Natural killer cell (primary cell): Measurements from ENCODE around the gene SYNDIG1. TPM values are rescaled to one million over a fixed set of nuclear protein-coding genes. Genes with fewer than 3 reads are reported as not detected.

Experiments
- ATAC-seq, 3 donors: fragments of 150-1000 bp in 2 of 3; fragments of 200-7000 bp in 1 of 3; cut with Tn5 transposase; 1 replicate in 1 of 3; 2 replicates in 2 of 3; pipeline ENCODE4 v1.10.0; 2021; ENCODE audit warnings: mild to moderate bottlenecking in 2 of 3, moderate library complexity in 2 of 3
- DNase-seq, 2 donors: peaks; one replicate each; pipeline versions ENCODE4 v3.0.0 to v3.0.0-alpha.2; 2013 to 2021; ENCODE audit warnings: mixed read lengths in 1 of 2
- H3K27ac ChIP-seq: one replicate; pipeline ENCODE4 v1.5.1; 2013; ENCODE audit warnings: mild to moderate bottlenecking, low read length
- H3K27me3 ChIP-seq: one replicate; pipeline ENCODE4 v1.6.1; 2013; ENCODE audit warnings: low read length; ENCODE audit not compliant: control insufficient read depth, insufficient read depth
- H3K36me3 ChIP-seq: one replicate; pipeline ENCODE4 v1.6.1; 2013; ENCODE audit warnings: low read length; ENCODE audit not compliant: control insufficient read depth, insufficient read depth
- H3K4me1 ChIP-seq: one replicate; pipeline ENCODE4 v1.6.1; 2013; ENCODE audit warnings: low read length; ENCODE audit not compliant: control insufficient read depth, insufficient read depth
- H3K4me3 ChIP-seq: one replicate; pipeline ENCODE4 v1.5.1; 2013; ENCODE audit warnings: low read length
- H3K9me3 ChIP-seq: one replicate; pipeline ENCODE4 v1.6.1; 2013; ENCODE audit warnings: low read length; ENCODE audit not compliant: control insufficient read depth, insufficient read depth
- H3K27ac Mint-ChIP-seq, 2 donors: one replicate each; pipeline ENCODE4 v1.8.0; 2022; ENCODE audit warnings: mild to moderate bottlenecking in 2 of 2, mixed read lengths in 2 of 2, moderate library complexity in 1 of 2
- H3K27me3 Mint-ChIP-seq, 2 donors: one replicate each; pipeline ENCODE4 v1.8.0; 2022; ENCODE audit warnings: low read depth in 2 of 2, mixed read lengths in 2 of 2
- H3K36me3 Mint-ChIP-seq: one replicate; pipeline ENCODE4 v1.8.0; 2022; ENCODE audit warnings: mixed read lengths
- H3K4me1 Mint-ChIP-seq, 2 donors: one replicate each; pipeline ENCODE4 v1.8.0; 2022; ENCODE audit warnings: mixed read lengths in 2 of 2
- H3K4me3 Mint-ChIP-seq: one replicate; pipeline ENCODE4 v1.8.0; 2022; ENCODE audit warnings: mild to moderate bottlenecking, moderate library complexity, mixed read lengths
- H3K9me3 Mint-ChIP-seq, 2 donors: one replicate each; pipeline ENCODE4 v1.8.0; 2022; ENCODE audit warnings: mixed read lengths in 2 of 2
- WGBS: methylation state at CpG from one replicate; pipeline ENCODE4 v1.1.7; 2013; ENCODE audit warnings: missing lambda C conversion rate; ENCODE audit not compliant: insufficient coverage; 5-methylcytosine and 5-hydroxymethylcytosine counted together
- intact Hi-C: fragments of 100-400 bp; cut with micrococcal nuclease; formaldehyde crosslinking; loops from one replicate; pipeline ENCODE4 v1.14.2; 2022
- total RNA-seq, 4 donors: library from RNA; stranded (reverse); fragments of 120-200 nt in 1 of 4; gene quantifications; one replicate each; pipeline versions ENCODE4 v1.2.3 to v1.2.4, GENCODE V29; 2013 to 2022
- TF ChIP-seq, protein P1 (sequence below): fragments of 200-600 bp; IDR thresholded peaks from one replicate; pipeline ENCODE4 v1.8.0; 2022; ENCODE audit warnings: antibody characterized with exemption

SYNDIG1 gene
- total RNA-seq, 3 donors from 2014 or later (not counting 1 experiment from before 2014, with no cell fraction given), result not detected

DNA sequence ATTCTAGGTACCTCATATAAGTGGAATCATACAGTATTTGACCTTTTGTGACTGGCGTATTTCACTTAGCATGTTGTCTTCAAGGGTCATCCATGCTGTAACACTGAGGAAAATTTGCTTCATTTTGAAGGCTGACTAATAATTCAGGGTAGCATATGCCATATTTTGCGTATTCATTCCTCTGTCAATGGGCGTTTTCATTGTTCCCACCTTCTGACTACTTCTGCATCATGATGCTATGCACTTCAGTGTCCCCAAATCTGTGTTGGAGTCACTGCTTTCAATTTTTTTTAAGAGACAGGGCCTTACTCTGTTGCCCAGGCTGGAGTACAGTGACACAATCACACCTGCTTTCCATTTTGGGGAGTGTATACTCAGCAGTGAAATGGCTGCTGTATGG is 51.6 kb downstream of the SYNDIG1 start:
- no peaks in the 10 kb centered on the region for H3K4me1 ChIP-seq
- ATAC-seq (no peak), DNase-seq (no peak)
- H3K9me3 ChIP-seq, result no peaks in the 10 kb centered on the region
- intact Hi-C loops, result no loop called here
- TF ChIP-seq, protein P1, sequence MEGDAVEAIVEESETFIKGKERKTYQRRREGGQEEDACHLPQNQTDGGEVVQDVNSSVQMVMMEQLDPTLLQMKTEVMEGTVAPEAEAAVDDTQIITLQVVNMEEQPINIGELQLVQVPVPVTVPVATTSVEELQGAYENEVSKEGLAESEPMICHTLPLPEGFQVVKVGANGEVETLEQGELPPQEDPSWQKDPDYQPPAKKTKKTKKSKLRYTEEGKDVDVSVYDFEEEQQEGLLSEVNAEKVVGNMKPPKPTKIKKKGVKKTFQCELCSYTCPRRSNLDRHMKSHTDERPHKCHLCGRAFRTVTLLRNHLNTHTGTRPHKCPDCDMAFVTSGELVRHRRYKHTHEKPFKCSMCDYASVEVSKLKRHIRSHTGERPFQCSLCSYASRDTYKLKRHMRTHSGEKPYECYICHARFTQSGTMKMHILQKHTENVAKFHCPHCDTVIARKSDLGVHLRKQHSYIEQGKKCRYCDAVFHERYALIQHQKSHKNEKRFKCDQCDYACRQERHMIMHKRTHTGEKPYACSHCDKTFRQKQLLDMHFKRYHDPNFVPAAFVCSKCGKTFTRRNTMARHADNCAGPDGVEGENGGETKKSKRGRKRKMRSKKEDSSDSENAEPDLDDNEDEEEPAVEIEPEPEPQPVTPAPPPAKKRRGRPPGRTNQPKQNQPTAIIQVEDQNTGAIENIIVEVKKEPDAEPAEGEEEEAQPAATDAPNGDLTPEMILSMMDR, result no peak
- WGBS, result 93% methylated on average over 3 of the region's 3 CpGs
- no peaks in the 10 kb centered on the region for H3K27me3 Mint-ChIP-seq
- no peaks in the 10 kb centered on the region for H3K4me1 Mint-ChIP-seq
- no peaks in the 10 kb centered on the region for H3K36me3 ChIP-seq
- H3K27me3 ChIP-seq, result no peaks in the 10 kb centered on the region
- no peaks in the 10 kb centered on the region for H3K9me3 Mint-ChIP-seq
- no peak overlapping the region for H3K27ac Mint-ChIP-seq
- no peaks in the 10 kb centered on the region for H3K36me3 Mint-ChIP-seq
- H3K4me3 ChIP-seq, result no peak overlapping the region
- no peak overlapping the region for H3K4me3 Mint-ChIP-seq
- no peak overlapping the region for H3K27ac ChIP-seq

DNA sequence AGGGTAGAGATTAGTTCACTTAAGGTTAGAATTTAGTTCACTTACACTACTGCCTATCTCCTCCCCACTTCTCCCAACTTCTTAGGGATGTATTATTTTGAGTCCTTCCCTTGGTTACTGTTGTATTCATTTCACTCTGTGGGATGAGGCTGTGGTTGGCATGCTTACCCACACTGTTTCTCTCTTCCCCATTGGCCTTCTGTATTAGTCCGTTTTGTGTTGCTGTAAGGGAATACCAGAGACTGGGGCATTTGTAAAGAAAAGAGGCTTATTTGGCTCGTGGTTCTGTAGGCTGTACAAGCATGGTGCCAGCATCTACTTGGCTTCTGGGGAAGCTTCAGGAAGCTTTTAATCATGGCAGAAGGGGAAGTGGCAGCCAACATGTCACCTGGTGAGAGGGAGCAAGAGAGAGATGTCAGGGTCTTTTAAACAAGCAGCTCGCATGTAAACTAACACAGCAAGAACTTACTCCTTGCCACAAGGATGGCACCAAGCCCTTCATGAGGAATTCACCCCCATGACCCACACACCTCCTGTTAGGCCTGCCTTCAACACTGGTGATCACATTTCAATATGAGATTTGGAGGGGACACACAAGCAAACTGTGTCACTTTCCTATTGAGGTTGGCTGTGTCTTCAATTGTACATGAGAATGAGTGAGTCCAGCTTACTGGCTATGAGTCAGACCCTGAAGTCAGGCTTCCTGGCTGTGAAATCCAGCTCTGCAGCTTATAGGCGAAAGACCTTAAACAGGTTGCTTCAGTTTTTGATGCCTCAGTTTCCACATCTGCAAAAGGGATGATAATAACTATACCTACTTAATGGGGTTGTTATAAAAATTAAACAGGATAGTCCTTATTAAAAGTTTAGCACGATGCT is 53.3 kb downstream of the SYNDIG1 start:
- ATAC-seq (no peak), DNase-seq (no peak)
- intact Hi-C loops, result no loop called here
- no peaks in the 10 kb centered on the region for H3K9me3 ChIP-seq
- H3K27me3 ChIP-seq, result no peaks in the 10 kb centered on the region
- no peaks in the 10 kb centered on the region for H3K4me1 Mint-ChIP-seq
- no peak overlapping the region for H3K4me3 ChIP-seq
- TF ChIP-seq, protein P1, result no peak
- H3K4me1 ChIP-seq, result no peaks in the 10 kb centered on the region
- 82% methylated on average over 5 of the region's 5 CpGs for WGBS
- H3K9me3 Mint-ChIP-seq, result no peaks in the 10 kb centered on the region
- H3K36me3 Mint-ChIP-seq, result no peaks in the 10 kb centered on the region
- no peak overlapping the region for H3K27ac ChIP-seq
- no peak overlapping the region for H3K27ac Mint-ChIP-seq
- no peaks in the 10 kb centered on the region for H3K36me3 ChIP-seq
- H3K4me3 Mint-ChIP-seq, result no peak overlapping the region
- peaks cover 0 to 2% of the 10 kb centered on the region in 2 donors for H3K27me3 Mint-ChIP-seq

DNA sequence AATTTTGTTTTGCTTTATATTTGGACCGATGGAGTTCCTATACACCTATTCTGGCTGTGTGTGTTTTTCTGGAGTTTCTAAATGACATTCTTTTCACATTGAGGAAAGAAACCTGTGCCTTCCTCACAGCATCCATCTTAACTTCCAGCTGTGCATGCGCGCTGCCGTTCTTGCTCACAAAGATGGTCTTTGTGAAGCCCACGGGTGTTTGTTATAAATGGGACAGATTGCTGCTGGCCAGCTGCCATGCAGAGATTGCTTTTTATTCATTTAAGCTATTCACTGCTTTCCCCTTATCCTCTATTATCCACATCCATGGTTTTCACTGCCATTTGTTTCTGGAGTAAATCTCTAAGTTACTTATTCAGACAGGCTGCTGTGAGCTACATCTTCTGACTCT is 54.2 kb downstream of the SYNDIG1 start:
- no peaks in the 10 kb centered on the region for H3K27me3 ChIP-seq
- Mint-ChIP-seq H3K36me3 (no peaks in the 10 kb centered on the region), H3K27me3 (peaks cover 0 to 4% of the 10 kb centered on the region in 2 donors), H3K4me3 (no peak overlapping the region), H3K4me1 (peaks cover 0 to 2% of the 10 kb centered on the region in 2 donors), H3K9me3 (no peaks in the 10 kb centered on the region), H3K27ac (no peak overlapping the region)
- 92% methylated on average over 5 of the region's 5 CpGs for WGBS
- no peak overlapping the region for H3K4me3 ChIP-seq
- ATAC-seq (no peak), DNase-seq (no peak)
- intact Hi-C loops, result no loop called here
- no peaks in the 10 kb centered on the region for H3K4me1 ChIP-seq
- no peaks in the 10 kb centered on the region for H3K9me3 ChIP-seq
- H3K27ac ChIP-seq, result no peak overlapping the region
- no peaks in the 10 kb centered on the region for H3K36me3 ChIP-seq
- TF ChIP-seq, protein P1, result no peak
